Gastrocnemius medialis (tissue), 4 donors: ENCODE results near the gene IQCC. TPM values are rescaled to one million over a fixed set of nuclear protein-coding genes. Genes with fewer than 3 reads are reported as not detected.

ENCODE experiments used
- ATAC-seq, 2 donors: fragments of 150-250 bp; one replicate each; pipeline ENCODE4 v1.9.1; 2016
- DNase-seq, 2 donors: peaks; one replicate each; pipeline ENCODE4 v3.0.0-alpha.2; 2019
- H3K27ac ChIP-seq, 4 donors: fragments of 200-600 bp; sonication (generic); 1 replicate in 1 of 4; 2 replicates in 3 of 4; pipeline ENCODE4 v1.5.1; 2016 to 2018; ENCODE audit warnings: mild to moderate bottlenecking in 2 of 4, moderate library complexity in 1 of 4
- H3K27me3 ChIP-seq, 3 donors: fragments of 200-600 bp; sonication (generic) in 2 of 3; 1 replicate in 1 of 3; 2 replicates in 2 of 3; pipeline versions ENCODE4 v1.5.1 to v1.6.0; 2016 to 2019; ENCODE audit warnings: mild to moderate bottlenecking in 1 of 3, moderate library complexity in 1 of 3
- H3K36me3 ChIP-seq, 2 donors: fragments of 200-600 bp; sonication (generic) in 1 of 2; one replicate each; pipeline ENCODE4 v1.5.1; 2017 to 2018
- H3K4me1 ChIP-seq, 2 donors: fragments of 200-600 bp; sonication (generic) in 1 of 2; one replicate each; pipeline ENCODE4 v1.5.1; 2016 to 2017; ENCODE audit warnings: mild to moderate bottlenecking in 2 of 2
- H3K4me3 ChIP-seq, 4 donors: fragments of 200-600 bp; sonication (generic) in 3 of 4; 1 replicate in 1 of 4; 2 replicates in 3 of 4; pipeline ENCODE4 v1.5.1; 2016 to 2019; ENCODE audit warnings: mild to moderate bottlenecking in 2 of 4
- H3K9me3 ChIP-seq, 3 donors: fragments of 200-600 bp; sonication (generic) in 2 of 3; 1 replicate in 1 of 3; 2 replicates in 2 of 3; pipeline ENCODE4 v1.5.1; 2016 to 2019
- CTCF ChIP-seq, 5 experiments: fragments of 450-650 bp in 3 of 5; fragments of 200-600 bp in 2 of 5; sonication (generic) in 2 of 5; IDR thresholded peaks in 4 of 5; conservative IDR thresholded peaks in 1 of 5; 1 replicate in 4 of 5; 2 replicates in 1 of 5; pipeline ENCODE4 v1.5.1; 2016 to 2019; ENCODE audit warnings: antibody characterized with exemption in 5 of 5, mild to moderate bottlenecking in 3 of 5, moderate library complexity in 3 of 5
- POLR2A ChIP-seq, 2 donors: fragments of 450-650 bp; IDR thresholded peaks; one replicate each; pipeline ENCODE4 v1.6.1; 2017; ENCODE audit warnings: antibody characterized with exemption in 2 of 2, mild to moderate bottlenecking in 2 of 2, moderate library complexity in 2 of 2
- in situ Hi-C, 4 donors: fragments of 200-750 bp; cut with MboI; loops; one replicate each; pipeline versions ENCODE4 v1.15.0 to v1.8.0; 2017; ENCODE audit warnings: low sequenced_read_pairs in 4 of 4
- intact Hi-C: fragments of 100-400 bp; cut with DNase I; formaldehyde crosslinking; loops from one replicate; pipeline ENCODE4 v1.15.1; 2023; ENCODE audit warnings: low total_unique reads
- total RNA-seq, 4 donors: library from RNA; depleted of rRNA; stranded (reverse); fragments of >200 nt; gene quantifications; one replicate each; pipeline versions ENCODE4 v1.1.0 to v1.2.3, GENCODE V29; 2016

Gene IQCC
- total RNA-seq, 4 donors from 2014 or later: 0.49 to 0.93 (median 0.83) TPM

- peaks cover 0 to 35% of the 10 kb centered on the region in 2 donors for H3K36me3 ChIP-seq
- ATAC-seq (no peak), DNase-seq (no peak)
- TF ChIP-seq CTCF (IDR thresholded peaks at IDR 0.05 in 4 of 5, conservative IDR thresholded peaks at IDR 0.05 in 1 of 5) (no peak), POLR2A (IDR thresholded peaks at IDR 0.05) (no peak)
- H3K27ac ChIP-seq: no peak overlapping the region
- no peak overlapping the region for H3K4me3 ChIP-seq
- H3K27me3 ChIP-seq: no peaks in the 10 kb centered on the region
- intact Hi-C loops (no loop called here), in situ Hi-C loops (no loop called here)
- H3K4me1 ChIP-seq: peaks cover 18 to 23% of the 10 kb centered on the region in 2 donors
- H3K9me3 ChIP-seq: no peaks in the 10 kb centered on the region
These were observed 13.6 kb downstream of the IQCC start for GRCh38 chr1:32219022-32219421.

DNA sequence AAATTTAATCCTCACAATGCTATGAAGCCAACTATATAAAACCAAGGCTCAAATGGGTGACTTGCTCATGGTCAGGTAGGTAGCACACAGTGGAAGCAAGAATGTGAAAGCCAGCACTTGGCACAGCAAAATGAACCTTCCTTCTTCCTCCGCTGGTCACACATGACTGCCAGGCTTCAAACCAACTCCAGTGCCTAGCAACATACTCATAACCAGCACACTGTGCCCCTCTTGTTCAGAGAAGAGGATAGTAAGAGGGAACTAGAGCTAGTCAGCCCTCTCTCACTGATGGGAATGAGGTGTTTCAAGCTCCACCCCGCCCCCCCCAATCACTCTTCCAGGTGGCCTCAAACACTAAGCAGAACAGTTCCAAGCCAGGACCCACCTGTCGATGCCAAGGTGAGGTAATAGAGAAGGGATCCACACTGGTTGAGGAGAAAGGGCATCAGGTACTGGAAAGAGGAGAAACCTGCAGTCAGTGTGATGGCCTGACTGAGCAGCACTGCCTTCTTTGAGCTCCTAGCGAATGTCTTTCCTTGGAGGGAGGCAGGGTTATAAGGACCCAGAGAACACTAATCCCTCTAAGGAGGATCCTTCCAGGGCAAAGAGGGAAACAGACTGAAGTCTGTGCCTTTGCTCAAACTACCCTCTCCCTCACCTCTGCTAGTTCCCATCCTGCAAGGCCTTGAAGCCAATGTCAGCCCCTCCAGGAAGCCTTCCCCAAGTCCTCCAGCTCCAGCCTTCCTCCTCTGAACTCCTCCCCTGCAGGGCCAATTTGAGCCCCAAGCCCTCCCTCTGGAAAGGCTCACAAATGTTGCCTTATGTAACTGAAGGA lies 15.5 kb downstream of the IQCC start:
- no peaks in the 10 kb centered on the region for H3K27me3 ChIP-seq
- DNase-seq: no peak
- peaks cover 0 to 39% of the 10 kb centered on the region in 2 donors for H3K36me3 ChIP-seq
- peak overlapping the region in 3 of 4 donors; percentile 87 to 91 (median 90) for H3K27ac ChIP-seq
- in situ Hi-C loops: no loop called here
- TF ChIP-seq CTCF (IDR thresholded peaks at IDR 0.05 in 4 of 5, conservative IDR thresholded peaks at IDR 0.05 in 1 of 5) (no peak), POLR2A (IDR thresholded peaks at IDR 0.05) (no peak)
- H3K4me3 ChIP-seq: peak overlapping the region; percentile 71 to 99 (median 84)
- no peaks in the 10 kb centered on the region for H3K9me3 ChIP-seq
- intact Hi-C loops: loop anchor here (10.0 kb wide), 1 partner anchor 116 kb away; the partner anchor contains the start of gene KPNA6
- H3K4me1 ChIP-seq: peaks cover 23 to 28% of the 10 kb centered on the region in 2 donors
- no peak for ATAC-seq

- H3K9me3 ChIP-seq: no peaks in the 10 kb centered on the region
- in situ Hi-C loops: no loop called here
- no peaks in the 10 kb centered on the region for H3K27me3 ChIP-seq
- no peak for DNase-seq
- intact Hi-C loops: loop anchor here (10.0 kb wide), 1 partner anchor 117 kb away; the partner anchor contains the start of gene KPNA6
- peak overlapping the region; percentile 71 to 99 (median 84) for H3K4me3 ChIP-seq
- TF ChIP-seq POLR2A (IDR thresholded peaks at IDR 0.05) (no peak), CTCF (IDR thresholded peaks at IDR 0.05 in 4 of 5, conservative IDR thresholded peaks at IDR 0.05 in 1 of 5) (no peak)
- H3K27ac ChIP-seq: peak overlapping the region; percentile 87 to 97 (median 90)
- peaks cover 3 to 39% of the 10 kb centered on the region in 2 donors for H3K36me3 ChIP-seq
- ATAC-seq: no peak
- peaks cover 23 to 28% of the 10 kb centered on the region in 2 donors for H3K4me1 ChIP-seq
These were observed 16.1 kb downstream of the IQCC start for GRCh38 chr1:32221581-32221979.

GRCh38 chr1:32221980-32222755 lies 16.7 kb downstream of the IQCC start, which contains the start of the genes EIF3I and TMEM234:
Gene EIF3I (plus strand): TSS chr1:32222407. CDS start chr1:32222442, 35 bp downstream.
Gene TMEM234 (minus strand): TSS chr1:32222353. CDS start chr1:32222322, 31 bp downstream.
- peak within 1 kb of the TSS; percentile 71 to 99 (median 84) for H3K4me3 ChIP-seq
- peaks cover 3 to 42% of the 10 kb centered on the region in 2 donors for H3K36me3 ChIP-seq
- DNase-seq (peak; percentile 87), ATAC-seq (peak; percentile 98 to 100)
- TF ChIP-seq CTCF (IDR thresholded peaks at IDR 0.05 in 4 of 5, conservative IDR thresholded peaks at IDR 0.05 in 1 of 5): no peak
- peak; percentile 88 to 96 for TF ChIP-seq POLR2A (IDR thresholded peaks at IDR 0.05)
- peaks cover 23 to 28% of the 10 kb centered on the region in 2 donors for H3K4me1 ChIP-seq
- peak within 1 kb of the TSS; percentile 87 to 97 (median 90) for H3K27ac ChIP-seq
- H3K27me3 ChIP-seq: no peaks in the 10 kb centered on the region
- in situ Hi-C loops: no loop called here
- no peaks in the 10 kb centered on the region for H3K9me3 ChIP-seq
- intact Hi-C loops: loop anchor here (2.0 to 10.0 kb wide), 2 partner anchors 19 to 117 kb away; partner anchors contain the start of gene KPNA6
